ELF-1 (cell line): ENCODE measurements around the gene NRG2.

Experiments used
- DNase-seq: peaks from one replicate; pipeline ENCODE4 v3.0.0-alpha.2; 2016; ENCODE audit warnings: low read depth, low spot score

Gene NRG2

DNA sequence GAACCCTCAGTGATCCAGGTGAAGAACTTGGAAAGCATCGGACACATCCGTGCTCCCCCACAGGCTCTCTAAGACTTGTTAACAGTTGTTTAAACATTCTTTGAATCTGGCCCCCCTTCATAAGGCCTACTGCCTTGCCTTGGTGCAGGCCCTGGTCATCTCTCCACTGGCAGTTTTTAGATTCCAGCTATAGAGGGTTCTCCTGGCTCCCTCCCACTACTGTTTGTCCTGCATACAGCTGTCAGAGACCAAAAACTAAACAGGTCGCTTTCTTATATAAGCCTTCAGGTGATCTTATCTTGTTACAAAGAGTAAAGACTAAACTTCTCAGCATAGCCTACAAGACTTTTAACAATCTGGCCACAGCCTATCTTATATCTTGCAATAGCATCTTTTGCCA, 32.3 kb downstream of the NRG2 start:
- DNase-seq: no peak

- no peak for DNase-seq
These were observed 35.8 kb downstream of the NRG2 start for GRCh38 chr5:140007311-140007710.

DNA sequence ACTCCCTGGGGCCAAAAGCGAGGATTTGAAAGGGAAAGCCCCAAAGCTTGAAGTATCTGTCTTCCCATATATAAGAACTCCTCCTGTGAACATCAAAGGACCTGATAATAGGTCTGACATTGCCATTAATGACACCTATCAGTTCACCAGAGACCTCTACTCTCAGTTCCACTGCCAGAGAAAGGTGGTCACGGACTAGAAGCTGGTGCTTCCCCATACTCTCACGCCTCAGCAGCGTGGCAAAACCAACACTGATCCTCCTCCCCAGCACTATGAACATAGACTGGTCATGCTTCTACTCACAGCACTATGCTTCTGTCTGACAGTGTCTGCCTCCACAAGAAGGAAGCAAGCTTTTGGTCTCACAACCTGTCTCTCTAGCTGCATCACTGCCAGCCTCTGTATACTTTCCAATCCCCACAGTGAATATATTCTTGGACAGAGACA, 37.9 kb downstream of the NRG2 start:
- no peak for DNase-seq

DNA sequence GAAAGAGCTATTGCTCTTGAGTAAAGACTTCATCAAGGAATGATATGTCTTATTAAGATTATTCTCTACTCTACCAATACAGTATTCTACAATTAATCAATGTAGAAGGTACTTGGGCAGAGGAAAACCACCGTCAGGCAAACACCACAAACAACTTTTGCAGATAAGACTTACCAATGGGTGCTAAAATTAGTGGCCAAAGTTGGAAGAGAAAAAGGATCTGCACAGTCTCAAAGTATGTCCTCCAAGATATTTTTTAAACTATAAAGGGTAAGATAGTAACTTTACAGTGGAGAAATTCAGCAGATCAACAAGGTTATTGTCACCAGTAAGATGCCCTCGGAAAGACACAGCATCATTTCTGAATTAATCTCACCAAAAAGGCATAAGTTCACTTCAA, 38.9 kb downstream of the NRG2 start:
- no peak for DNase-seq

DNA sequence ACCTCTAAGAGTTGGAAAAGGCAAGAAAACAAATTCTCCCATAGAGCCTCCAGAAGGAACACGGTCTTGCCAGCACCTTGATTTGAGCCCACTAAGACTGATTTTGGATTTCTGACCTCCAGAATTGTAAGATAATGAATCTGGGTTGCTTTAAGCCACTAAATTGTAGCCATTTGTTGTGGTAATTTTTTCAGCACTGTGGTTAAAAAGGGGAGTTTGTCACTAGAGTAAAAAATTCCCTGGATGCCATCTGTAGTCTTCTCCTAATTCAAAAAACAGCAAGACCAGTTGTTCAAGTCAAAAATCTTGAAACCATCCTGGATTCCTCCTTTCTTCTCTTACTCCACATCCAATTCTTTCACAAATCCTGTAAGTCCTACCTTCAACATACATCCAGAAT, 39.6 kb downstream of the NRG2 start:
- no peak for DNase-seq

GRCh38 chr5:140000332-140000731, 42.8 kb downstream of the NRG2 start:
- DNase-seq: no peak

DNA sequence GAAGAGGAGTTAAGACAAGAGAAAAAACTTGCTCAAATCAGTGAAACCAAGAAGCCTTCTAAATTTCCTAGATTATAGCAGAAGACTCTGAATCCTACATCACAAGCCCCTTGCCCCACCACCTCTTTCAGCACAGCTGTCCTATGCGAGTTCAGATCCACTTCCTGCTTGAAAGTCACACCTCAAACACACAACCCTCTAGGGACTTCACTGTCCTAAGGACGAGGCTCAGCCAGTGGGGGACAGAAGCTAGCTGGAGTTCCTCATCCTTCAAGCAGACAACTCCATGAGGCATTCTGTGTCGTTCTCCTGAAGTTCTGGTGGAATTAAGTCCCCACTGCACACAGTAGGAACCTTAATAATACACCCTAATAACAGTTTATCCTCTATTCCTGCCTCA, 44.3 kb downstream of the NRG2 start:
- no peak for DNase-seq

DNA sequence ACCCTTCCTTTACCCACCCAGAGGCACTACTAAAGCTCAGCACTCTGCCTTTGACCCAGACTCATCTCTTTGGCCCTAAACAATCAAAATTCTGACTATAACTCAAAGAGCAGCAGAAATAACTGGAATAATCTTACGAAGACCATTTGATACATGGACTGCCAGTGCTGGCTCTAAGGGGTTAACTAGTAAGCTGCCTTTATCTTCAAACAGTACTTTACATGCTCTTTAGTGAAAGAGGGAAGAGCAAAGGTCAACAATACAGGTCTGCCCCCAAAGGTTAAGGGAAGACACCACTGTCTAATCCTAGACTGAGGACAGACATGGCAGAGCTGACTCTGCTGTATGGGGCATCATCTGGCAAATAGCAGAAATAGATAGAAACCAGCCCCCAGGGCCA, 45.8 kb downstream of the NRG2 start:
- DNase-seq: no peak

DNA sequence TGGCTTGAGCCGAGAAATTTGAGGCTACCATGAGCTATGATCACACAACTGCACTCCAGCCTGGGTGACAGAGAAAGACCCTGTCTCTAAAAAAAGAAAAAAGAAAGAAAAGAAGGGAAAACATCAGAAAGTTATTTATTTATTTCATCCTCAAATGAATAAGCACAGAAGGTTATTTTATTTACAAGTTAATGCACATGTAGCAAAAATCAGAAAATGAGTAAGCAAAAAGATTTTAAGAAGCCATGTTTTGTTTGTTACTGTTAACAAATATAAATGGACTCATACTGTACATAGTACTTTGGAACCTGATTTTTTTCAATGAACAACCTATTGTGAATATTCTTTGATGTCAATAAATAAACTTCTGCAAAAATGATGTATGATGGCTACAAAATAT, 47.2 kb downstream of the NRG2 start:
- no peak for DNase-seq

GRCh38 chr5:139994234-139994633, 48.9 kb downstream of the NRG2 start:
- DNase-seq: no peak

DNA sequence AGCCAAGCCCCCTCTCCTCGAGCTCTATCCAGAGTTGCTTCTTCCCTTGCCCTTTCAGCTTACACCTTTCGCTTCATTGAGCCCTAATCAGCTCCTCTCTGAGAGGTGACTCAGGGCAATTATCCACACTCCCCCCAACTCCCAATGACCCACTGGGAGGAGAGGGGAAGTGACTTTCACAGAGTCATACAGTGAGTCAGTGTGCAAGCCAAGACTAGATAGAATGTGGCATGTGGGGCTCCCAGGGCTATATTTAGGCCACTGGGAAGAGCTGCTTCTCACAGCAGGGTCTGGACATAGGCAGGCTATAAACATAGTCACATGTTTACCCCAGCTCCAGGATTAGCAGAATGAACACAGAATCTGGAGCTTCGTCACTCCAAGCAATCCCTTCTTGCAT, 57.4 kb downstream of the NRG2 start:
- peak; percentile 35 for DNase-seq

- DNase-seq: no peak
These were observed 57.8 kb downstream of the NRG2 start for GRCh38 chr5:139985290-139985689.

- DNase-seq: no peak
These were observed 58.3 kb downstream of the NRG2 start for GRCh38 chr5:139984816-139985215.

GRCh38 chr5:139982975-139983240, 60.2 kb downstream of the NRG2 start:
- no peak for DNase-seq

GRCh38 chr5:139982157-139982974, 60.7 kb downstream of the NRG2 start:
- peak; percentile 80 for DNase-seq

DNA sequence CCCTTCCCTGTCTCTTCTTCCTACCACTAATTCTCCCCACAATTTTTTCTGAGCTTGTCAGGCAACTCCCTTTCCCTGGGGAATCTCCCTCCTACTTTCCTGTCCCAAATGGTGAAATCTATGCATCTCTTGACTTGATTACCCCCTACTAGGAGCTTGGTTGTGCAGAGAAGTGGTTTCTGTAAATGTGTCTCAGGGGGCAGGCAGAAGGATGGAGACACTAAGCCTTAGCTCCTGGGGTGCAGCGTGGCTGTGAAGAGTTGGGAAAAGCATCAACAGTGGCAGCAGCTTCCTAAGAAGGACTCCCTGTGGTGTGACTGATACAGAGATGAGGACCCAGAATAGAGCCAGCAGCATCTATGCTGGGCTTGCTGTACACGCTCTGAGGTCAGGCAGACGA, 62.3 kb downstream of the NRG2 start:
- no peak for DNase-seq

DNA sequence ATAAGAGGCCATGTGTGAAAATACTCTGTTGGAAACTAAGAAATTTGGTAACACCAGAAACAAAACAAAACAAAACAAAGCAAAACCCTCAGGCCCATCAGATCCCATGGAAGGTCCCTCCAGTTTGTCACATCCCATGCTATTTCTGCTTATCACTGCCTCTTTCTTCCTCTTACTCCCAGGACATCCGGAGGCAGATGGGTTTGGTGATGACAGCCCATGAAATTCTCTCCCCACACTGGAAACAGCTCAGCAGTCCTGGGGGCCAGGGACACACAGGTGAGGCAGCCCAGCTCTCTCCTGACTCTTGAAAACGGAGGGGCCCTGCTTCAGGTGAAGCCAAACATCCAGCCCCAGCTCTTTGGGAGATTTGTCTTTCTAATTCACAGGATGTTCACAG, 63.2 kb downstream of the NRG2 start:
- no peak for DNase-seq

DNA sequence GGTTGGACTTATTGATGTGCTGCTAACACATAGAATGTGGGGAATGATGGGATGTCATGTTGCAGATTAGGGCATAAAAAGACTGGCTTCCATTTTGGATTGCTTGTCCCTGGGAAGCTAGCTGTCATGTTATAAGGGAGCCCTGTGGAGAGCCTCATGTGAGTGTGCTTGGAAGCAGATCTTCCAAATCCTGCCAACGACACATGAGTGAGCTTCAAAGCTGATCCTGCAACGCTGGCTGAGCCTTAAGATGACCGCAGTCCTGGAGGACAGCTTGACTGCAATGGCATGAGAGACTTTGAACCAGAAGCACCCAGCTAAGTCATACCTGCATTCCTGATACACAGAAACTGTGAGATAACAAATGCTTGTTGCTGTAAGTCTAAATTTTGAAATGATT, 63.6 kb downstream of the NRG2 start:
- DNase-seq: no peak

DNA sequence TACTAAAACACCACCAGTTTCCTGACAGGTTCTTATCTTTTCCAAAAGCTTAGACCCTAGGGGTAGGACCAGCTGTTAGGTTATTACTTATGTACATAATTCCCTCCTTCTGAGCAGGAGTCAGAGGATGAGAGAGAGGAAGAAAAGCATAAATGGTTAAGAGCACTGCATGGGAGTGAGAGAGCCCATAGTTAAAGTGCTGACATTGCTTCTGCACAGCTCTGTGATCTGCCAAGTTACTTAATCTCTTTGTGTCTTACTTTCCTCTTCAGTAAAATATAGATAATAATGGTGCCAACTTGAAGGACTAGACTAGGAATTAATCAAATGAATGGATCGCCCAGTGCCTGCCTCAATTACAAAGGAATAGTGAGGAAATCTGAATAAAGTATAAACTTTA, 66.4 kb downstream of the NRG2 start:
- DNase-seq: no peak

- no peak for DNase-seq
These were observed 67.2 kb downstream of the NRG2 start for GRCh38 chr5:139975942-139976341.

- no peak for DNase-seq
These were observed 67.8 kb downstream of the NRG2 start for GRCh38 chr5:139975306-139975705.

- DNase-seq: no peak
These were observed 68.4 kb downstream of the NRG2 start for GRCh38 chr5:139974661-139975060.

DNA sequence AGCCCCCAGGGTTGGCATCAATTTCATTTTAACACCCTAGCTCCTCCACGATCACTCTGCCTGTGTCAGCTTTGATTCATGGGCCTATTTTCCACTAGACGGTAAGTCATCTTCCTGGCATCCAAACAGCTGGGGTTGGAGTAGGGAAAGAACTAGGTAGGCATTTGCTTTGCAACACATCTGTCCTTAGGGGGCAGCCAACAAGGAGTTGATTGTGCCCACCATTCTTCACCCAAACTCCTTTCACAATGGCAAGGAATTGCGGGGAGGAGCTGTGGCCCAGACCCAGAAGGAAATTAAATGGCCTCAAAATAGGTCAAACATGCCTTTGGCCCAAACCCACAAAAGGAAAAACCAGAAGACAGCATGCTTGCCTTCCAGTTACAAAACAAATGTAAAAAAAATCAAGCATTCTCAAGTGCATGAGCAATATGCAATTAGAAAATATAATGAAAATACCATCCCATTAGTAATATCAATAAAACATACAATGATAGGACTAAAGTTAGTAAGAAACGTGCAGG, 71.8 kb downstream of the NRG2 start:
- DNase-seq: no peak

GRCh38 chr5:139969318-139969717, 73.8 kb downstream of the NRG2 start:
- DNase-seq: no peak
